Endothelial cell of umbilical vein (primary cell): ENCODE results near the gene ALK. TPM values are rescaled to one million over a fixed set of nuclear protein-coding genes. Genes with fewer than 3 reads are reported as not detected.

Source experiments
- BruUV-seq: library from RNA; stranded (reverse); fragments of 400-500 nt; replicated peaks from 2 replicates; lab custom pipeline; 2021; lab: Mats Ljungman, UMichigan
- CTCF ChIA-PET: fragments of 300-600, 350-600 bp; sonication (Branson Sonifier 250); formaldehyde crosslinking; loops from one replicate; lab custom pipeline; 2021; ENCODE audit warnings: antibody characterized with exemption, inconsistent platforms; lab: Charles Lee
- POLR2A ChIA-PET: fragments of 300-600, 350-600 bp; sonication (Branson Sonifier 250); formaldehyde crosslinking; loops from one replicate; lab custom pipeline; 2021; ENCODE audit warnings: antibody characterized with exemption, inconsistent platforms; lab: Charles Lee
- DNase-seq: peaks from one replicate; pipeline ENCODE4 v3.0.0-alpha.2; 2011; ENCODE audit warnings: low read depth, low spot score
- FAIRE-seq: peaks from 2 replicates; lab custom pipeline; 2011; peaks lifted over from hg19 to GRCh38; lab: Jason Lieb, UNC
- H2AFZ ChIP-seq: 2 replicates; pipeline ENCODE4 v1.6.0; 2012; ENCODE audit warnings: low read depth, low read length, control low read depth, inconsistent platforms
- H3K27ac ChIP-seq: 2 replicates; pipeline ENCODE4 v1.5.1; 2011; ENCODE audit warnings: low read depth, mild to moderate bottlenecking, control low read depth, low read length, moderate library complexity; ENCODE audit not compliant: insufficient read depth
- H3K27me3 ChIP-seq, 2 experiments: 2 replicates each; pipeline versions ENCODE4 v1.6.0 to v1.6.1; 2011; ENCODE audit warnings: low read length in 2 of 2, mixed read lengths in 1 of 2; ENCODE audit not compliant: control insufficient read depth in 2 of 2, insufficient read depth in 2 of 2
- H3K36me3 ChIP-seq, 2 experiments: 2 replicates in 1 of 2; 3 replicates in 1 of 2; pipeline ENCODE4 v1.5.1; 2011; ENCODE audit warnings: low read length in 2 of 2, mild to moderate bottlenecking in 1 of 2, moderate library complexity in 1 of 2; ENCODE audit not compliant: control insufficient read depth in 2 of 2, insufficient read depth in 2 of 2; ENCODE audit errors: extremely low read depth in 1 of 2
- H3K4me1 ChIP-seq: 3 replicates; pipeline ENCODE4 v1.5.1; 2011; ENCODE audit warnings: mild to moderate bottlenecking, low read length; ENCODE audit not compliant: control insufficient read depth, insufficient read depth; ENCODE audit errors: extremely low read depth
- H3K4me2 ChIP-seq: 2 replicates; pipeline ENCODE4 v1.6.1; 2011; ENCODE audit warnings: low read length, control low read depth, mixed read lengths; ENCODE audit not compliant: insufficient read depth
- H3K4me3 ChIP-seq, 3 experiments: fragments of 200-600 bp in 1 of 3; sonication (generic), shearing (Covaris generic) in 1 of 3; replicated peaks in 1 of 3; 2 replicates each; pipeline ENCODE4 v1.5.1; 2011 to 2016; ENCODE audit warnings: control low read depth in 3 of 3, low read length in 3 of 3, mild to moderate bottlenecking in 2 of 3, inconsistent platforms in 1 of 3, low read depth in 1 of 3, moderate library complexity in 1 of 3; ENCODE audit not compliant: insufficient read depth in 1 of 3
- H3K79me2 ChIP-seq: 2 replicates; pipeline ENCODE4 v1.6.0; 2012; ENCODE audit warnings: low read length, inconsistent platforms; ENCODE audit not compliant: control insufficient read depth, insufficient read depth
- H3K9ac ChIP-seq: replicated peaks from 2 replicates; pipeline ENCODE3; 2011; ENCODE audit warnings: low read length, control low read depth; ENCODE audit not compliant: insufficient read depth; ENCODE audit errors: extremely low read depth
- H3K9me1 ChIP-seq: replicated peaks from 3 replicates; pipeline ENCODE4 v1.6.0; 2011; ENCODE audit warnings: mild to moderate bottlenecking, low read length; ENCODE audit not compliant: control insufficient read depth, insufficient read depth; ENCODE audit errors: extremely low read depth
- H3K9me3 ChIP-seq: replicated peaks from 2 replicates; pipeline ENCODE4 v1.5.1; 2012; ENCODE audit warnings: low read length, inconsistent platforms; ENCODE audit not compliant: control insufficient read depth, insufficient read depth
- H4K20me1 ChIP-seq: replicated peaks from 2 replicates; pipeline ENCODE3; 2011; ENCODE audit warnings: mild to moderate bottlenecking, low read length; ENCODE audit not compliant: control insufficient read depth, insufficient read depth; ENCODE audit errors: extremely low read depth
- EZH2 ChIP-seq: IDR thresholded peaks from 2 replicates; pipeline ENCODE4 v1.6.1; 2012; ENCODE audit warnings: borderline replicate concordance, low read depth, mild to moderate bottlenecking, moderate library complexity, low read length, inconsistent platforms; ENCODE audit not compliant: severe bottlenecking
- FOS ChIP-seq: IDR thresholded peaks from 2 replicates; pipeline ENCODE4 v1.6.1; 2011; ENCODE audit warnings: mild to moderate bottlenecking, low read length, moderate library complexity, borderline replicate concordance; ENCODE audit not compliant: insufficient read depth
- GATA2 ChIP-seq: IDR thresholded peaks from 2 replicates; pipeline ENCODE4 v1.7.0; 2011; ENCODE audit warnings: low read depth, mild to moderate bottlenecking, moderate library complexity, mixed read lengths, low read length; ENCODE audit not compliant: insufficient read length, insufficient read depth
- JUN ChIP-seq: IDR thresholded peaks from 2 replicates; pipeline ENCODE4 v1.6.1; 2011; ENCODE audit warnings: borderline replicate concordance, low read depth; ENCODE audit not compliant: insufficient read length, insufficient read depth
- MAX ChIP-seq: IDR thresholded peaks from 2 replicates; pipeline ENCODE4 v1.6.1; 2011; ENCODE audit not compliant: insufficient read depth, insufficient read length
- MYC ChIP-seq: IDR thresholded peaks from one replicate; pipeline ENCODE4 v1.6.1; 2011; ENCODE audit warnings: mild to moderate bottlenecking, low read depth, low read length
- POLR2A ChIP-seq: IDR thresholded peaks from 2 replicates; pipeline ENCODE4 v1.6.1; 2012; ENCODE audit warnings: low read depth, mild to moderate bottlenecking, control low read depth, low read length
- POLR2AphosphoS5 ChIP-seq: IDR thresholded peaks from 2 replicates; pipeline ENCODE4 v1.6.1; 2012; ENCODE audit warnings: low read depth, mild to moderate bottlenecking, control low read depth, low read length, moderate library complexity; ENCODE audit not compliant: insufficient read depth
- dilution Hi-C: fragments of 300-500 bp; cut with MboI; formaldehyde crosslinking; loops from one replicate; pipeline ENCODE4 v1.15.0; 2019; ENCODE audit warnings: low sequenced_read_pairs; ENCODE audit not compliant: extremely low pct_ligation_motif_present
- intact Hi-C: fragments of 100-400 bp; cut with micrococcal nuclease; formaldehyde crosslinking; loops from one replicate; pipeline ENCODE4 v1.10.0; 2022
- polyA plus RNA-seq, 4 experiments: library from polyadenylated mRNA; depleted of rRNA in 3 of 4; stranded (reverse) in 3 of 4; unstranded in 1 of 4; fragments of >200 nt; gene quantifications; 2 replicates each; pipeline versions ENCODE4 v1.2.1 to v1.2.3, GENCODE V29; 2011 to 2012; ENCODE audit warnings: missing spikeins in 1 of 4
- total RNA-seq: library from RNA; stranded (reverse); gene quantifications from 2 replicates; pipeline ENCODE4 v1.2.3, GENCODE V29; 2021
- TF ChIP-seq, protein P1 (sequence below), 2 donors: IDR thresholded peaks; 1 replicate in 1 of 2; 2 replicates in 1 of 2; pipeline ENCODE4 v1.5.1; 2011; ENCODE audit warnings: low read length in 2 of 2, mild to moderate bottlenecking in 2 of 2, moderate library complexity in 2 of 2, control low read depth in 1 of 2, inconsistent platforms in 1 of 2, low read depth in 1 of 2; ENCODE audit not compliant: insufficient read depth in 1 of 2; ENCODE audit errors: extremely low read depth in 1 of 2

Gene ALK
- total and polyA plus RNA-seq, 2 donors (not counting 3 experiments of a cell fraction or from before 2014, with no cell fraction given): not detected

DNA sequence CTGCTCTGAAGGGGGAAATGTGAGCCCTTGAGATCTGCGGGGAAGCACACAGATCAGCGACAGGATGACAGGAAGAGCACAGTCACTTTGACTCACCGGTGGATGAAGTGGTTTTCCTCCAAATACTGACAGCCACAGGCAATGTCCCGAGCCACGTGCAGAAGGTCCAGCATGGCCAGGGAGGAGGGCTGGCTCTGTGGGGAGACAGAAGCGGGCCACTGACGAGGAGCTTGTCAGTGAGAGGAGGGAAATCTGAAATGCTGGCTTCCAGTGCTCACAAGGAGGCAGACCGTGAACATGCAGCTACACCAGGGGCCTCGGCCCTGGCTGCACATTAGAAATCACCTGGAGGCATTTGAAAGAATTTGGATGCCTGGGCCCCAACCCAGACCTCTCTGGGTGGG lies 707.5 kb downstream of the ALK start:
- Histone ChIP-seq H3K9me3 (no peaks in the 10 kb centered on the region), H3K9ac (no peak overlapping the region), H3K4me1 (peaks cover 2% of the 10 kb centered on the region), H4K20me1 (no peaks in the 10 kb centered on the region), H3K36me3 (no peaks in the 10 kb centered on the region), H3K27ac (no peak overlapping the region), H3K4me3 (no peak overlapping the region), H3K9me1 (no peaks in the 10 kb centered on the region), H3K79me2 (no peaks in the 10 kb centered on the region), H3K4me2 (no peak overlapping the region), H2AFZ (no peak overlapping the region), H3K27me3 (no peaks in the 10 kb centered on the region)
- FAIRE-seq (peak; percentile 52), DNase-seq (no peak)
- TF ChIP-seq FOS (peak; percentile 45), JUN (no peak), MAX (no peak), MYC (no peak)
- TF ChIP-seq, protein P1, sequence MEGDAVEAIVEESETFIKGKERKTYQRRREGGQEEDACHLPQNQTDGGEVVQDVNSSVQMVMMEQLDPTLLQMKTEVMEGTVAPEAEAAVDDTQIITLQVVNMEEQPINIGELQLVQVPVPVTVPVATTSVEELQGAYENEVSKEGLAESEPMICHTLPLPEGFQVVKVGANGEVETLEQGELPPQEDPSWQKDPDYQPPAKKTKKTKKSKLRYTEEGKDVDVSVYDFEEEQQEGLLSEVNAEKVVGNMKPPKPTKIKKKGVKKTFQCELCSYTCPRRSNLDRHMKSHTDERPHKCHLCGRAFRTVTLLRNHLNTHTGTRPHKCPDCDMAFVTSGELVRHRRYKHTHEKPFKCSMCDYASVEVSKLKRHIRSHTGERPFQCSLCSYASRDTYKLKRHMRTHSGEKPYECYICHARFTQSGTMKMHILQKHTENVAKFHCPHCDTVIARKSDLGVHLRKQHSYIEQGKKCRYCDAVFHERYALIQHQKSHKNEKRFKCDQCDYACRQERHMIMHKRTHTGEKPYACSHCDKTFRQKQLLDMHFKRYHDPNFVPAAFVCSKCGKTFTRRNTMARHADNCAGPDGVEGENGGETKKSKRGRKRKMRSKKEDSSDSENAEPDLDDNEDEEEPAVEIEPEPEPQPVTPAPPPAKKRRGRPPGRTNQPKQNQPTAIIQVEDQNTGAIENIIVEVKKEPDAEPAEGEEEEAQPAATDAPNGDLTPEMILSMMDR (IDR thresholded peaks at IDR 0.05; ENCODE audit: extremely low read depth in 1 of 2, insufficient read depth in 1 of 2, low read depth in 1 of 2, low read length in 2 of 2): no peak
- dilution Hi-C loops (no loop called here), intact Hi-C loops (no loop called here)
- CTCF ChIA-PET: interaction anchor here (1.6 kb wide), 1 partner anchor 10 kb away, joined by 3 read pairs; no protein-coding TSS in a partner anchor
- no TSS peak for BruUV-seq
- POLR2A ChIA-PET: no interaction called here

- peaks cover 2% of the 10 kb centered on the region for H3K4me1 ChIP-seq
- no peak overlapping the region for H3K4me2 ChIP-seq
- dilution Hi-C loops: no loop called here
- DNase-seq: no peak
- no peaks in the 10 kb centered on the region for H3K36me3 ChIP-seq
- ChIA-PET CTCF (interaction anchor here (1.2 to 1.3 kb wide), 2 partner anchors 10 to 97 kb away, joined by 3 to 4 read pairs; no protein-coding TSS in a partner anchor), POLR2A (no interaction called here)
- no peaks in the 10 kb centered on the region for H4K20me1 ChIP-seq
- no TSS peak for BruUV-seq
- H3K9me3 ChIP-seq: no peaks in the 10 kb centered on the region
- H3K79me2 ChIP-seq: no peaks in the 10 kb centered on the region
- H3K4me3 ChIP-seq: no peak overlapping the region
- H3K27ac ChIP-seq: no peak overlapping the region
- H2AFZ ChIP-seq: no peak overlapping the region
- intact Hi-C loops: no loop called here
- H3K27me3 ChIP-seq: no peaks in the 10 kb centered on the region
- H3K9me1 ChIP-seq: no peaks in the 10 kb centered on the region
- TF ChIP-seq MAX (no peak), GATA2 (no peak), FOS (no peak), POLR2AphosphoS5 (no peak), JUN (no peak), POLR2A (no peak), EZH2 (no peak), MYC (no peak)
- TF ChIP-seq, protein P1 (IDR thresholded peaks at IDR 0.05; ENCODE audit: extremely low read depth in 1 of 2, insufficient read depth in 1 of 2, low read depth in 1 of 2, low read length in 2 of 2): no peak
- no peak overlapping the region for H3K9ac ChIP-seq
- FAIRE-seq: no peak
Observed at GRCh38 chr2:29212009-29212408, 709.4 kb downstream of the ALK start.
